Measurements from ENCODE around the gene MYBPHL.

DNA sequence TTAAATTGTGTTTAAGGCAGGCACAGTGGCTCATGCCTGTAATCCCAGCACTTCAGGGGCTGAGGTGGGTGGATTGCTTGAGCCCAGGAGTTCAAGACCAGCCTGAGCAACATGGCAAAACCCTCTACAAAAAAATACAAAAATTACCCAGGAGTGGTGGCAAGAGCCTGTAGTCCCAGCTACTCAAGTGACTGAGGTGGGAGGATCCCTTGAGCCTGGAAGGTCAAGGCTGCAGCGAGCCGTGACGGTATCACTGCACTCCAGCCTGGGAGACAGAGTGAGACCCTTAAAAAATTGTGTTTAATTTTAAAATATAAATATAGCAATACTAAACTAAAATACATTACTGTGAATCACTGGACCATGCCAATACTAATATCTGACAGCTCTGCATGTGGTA lies 48.1 kb upstream of the MYBPHL start:
- TF ChIP-seq ZNF560 (tag by site-specific recombination; IDR thresholded peaks at IDR 0.05; ENCODE audit: borderline replicate concordance) (no peak), ZNF596 (tag by site-specific recombination; IDR thresholded peaks at IDR 0.05) (no peak), KLF7 (tag by site-specific recombination; IDR thresholded peaks at IDR 0.05; ENCODE audit: borderline replicate concordance) (no peak)
- TF ChIP-seq, protein P1, sequence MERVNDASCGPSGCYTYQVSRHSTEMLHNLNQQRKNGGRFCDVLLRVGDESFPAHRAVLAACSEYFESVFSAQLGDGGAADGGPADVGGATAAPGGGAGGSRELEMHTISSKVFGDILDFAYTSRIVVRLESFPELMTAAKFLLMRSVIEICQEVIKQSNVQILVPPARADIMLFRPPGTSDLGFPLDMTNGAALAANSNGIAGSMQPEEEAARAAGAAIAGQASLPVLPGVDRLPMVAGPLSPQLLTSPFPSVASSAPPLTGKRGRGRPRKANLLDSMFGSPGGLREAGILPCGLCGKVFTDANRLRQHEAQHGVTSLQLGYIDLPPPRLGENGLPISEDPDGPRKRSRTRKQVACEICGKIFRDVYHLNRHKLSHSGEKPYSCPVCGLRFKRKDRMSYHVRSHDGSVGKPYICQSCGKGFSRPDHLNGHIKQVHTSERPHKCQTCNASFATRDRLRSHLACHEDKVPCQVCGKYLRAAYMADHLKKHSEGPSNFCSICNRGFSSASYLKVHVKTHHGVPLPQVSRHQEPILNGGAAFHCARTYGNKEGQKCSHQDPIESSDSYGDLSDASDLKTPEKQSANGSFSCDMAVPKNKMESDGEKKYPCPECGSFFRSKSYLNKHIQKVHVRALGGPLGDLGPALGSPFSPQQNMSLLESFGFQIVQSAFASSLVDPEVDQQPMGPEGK (tag by site-specific recombination; IDR thresholded peaks at IDR 0.05), result no peak
- TF ChIP-seq, protein P2, sequence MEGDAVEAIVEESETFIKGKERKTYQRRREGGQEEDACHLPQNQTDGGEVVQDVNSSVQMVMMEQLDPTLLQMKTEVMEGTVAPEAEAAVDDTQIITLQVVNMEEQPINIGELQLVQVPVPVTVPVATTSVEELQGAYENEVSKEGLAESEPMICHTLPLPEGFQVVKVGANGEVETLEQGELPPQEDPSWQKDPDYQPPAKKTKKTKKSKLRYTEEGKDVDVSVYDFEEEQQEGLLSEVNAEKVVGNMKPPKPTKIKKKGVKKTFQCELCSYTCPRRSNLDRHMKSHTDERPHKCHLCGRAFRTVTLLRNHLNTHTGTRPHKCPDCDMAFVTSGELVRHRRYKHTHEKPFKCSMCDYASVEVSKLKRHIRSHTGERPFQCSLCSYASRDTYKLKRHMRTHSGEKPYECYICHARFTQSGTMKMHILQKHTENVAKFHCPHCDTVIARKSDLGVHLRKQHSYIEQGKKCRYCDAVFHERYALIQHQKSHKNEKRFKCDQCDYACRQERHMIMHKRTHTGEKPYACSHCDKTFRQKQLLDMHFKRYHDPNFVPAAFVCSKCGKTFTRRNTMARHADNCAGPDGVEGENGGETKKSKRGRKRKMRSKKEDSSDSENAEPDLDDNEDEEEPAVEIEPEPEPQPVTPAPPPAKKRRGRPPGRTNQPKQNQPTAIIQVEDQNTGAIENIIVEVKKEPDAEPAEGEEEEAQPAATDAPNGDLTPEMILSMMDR (tag by site-specific recombination; IDR thresholded peaks at IDR 0.05), result no peak
- TF ChIP-seq, protein P3, sequence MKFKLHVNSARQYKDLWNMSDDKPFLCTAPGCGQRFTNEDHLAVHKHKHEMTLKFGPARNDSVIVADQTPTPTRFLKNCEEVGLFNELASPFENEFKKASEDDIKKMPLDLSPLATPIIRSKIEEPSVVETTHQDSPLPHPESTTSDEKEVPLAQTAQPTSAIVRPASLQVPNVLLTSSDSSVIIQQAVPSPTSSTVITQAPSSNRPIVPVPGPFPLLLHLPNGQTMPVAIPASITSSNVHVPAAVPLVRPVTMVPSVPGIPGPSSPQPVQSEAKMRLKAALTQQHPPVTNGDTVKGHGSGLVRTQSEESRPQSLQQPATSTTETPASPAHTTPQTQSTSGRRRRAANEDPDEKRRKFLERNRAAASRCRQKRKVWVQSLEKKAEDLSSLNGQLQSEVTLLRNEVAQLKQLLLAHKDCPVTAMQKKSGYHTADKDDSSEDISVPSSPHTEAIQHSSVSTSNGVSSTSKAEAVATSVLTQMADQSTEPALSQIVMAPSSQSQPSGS (tag by site-specific recombination; IDR thresholded peaks at IDR 0.05; ENCODE audit: low read depth), result no peak

All from HEK293 (cell line).